ENCODE results near the gene CTAGE1. TPM values are rescaled to one million over a fixed set of nuclear protein-coding genes. Genes with fewer than 3 reads are reported as not detected.
A peak's percentile ranks its signal among the peaks of the same experiment; 100 is the strongest.

The CTAGE1 gene
- polyA plus RNA-seq, 5 donors = 0.04 to 0.08 TPM; not detected in 3

- peak; percentile 58 to 65 for DNase-seq
Observed at GRCh38 chr18:22391407-22392345, 26.0 kb downstream of the CTAGE1 start.

- no peak for DNase-seq
Observed at GRCh38 chr18:22387787-22388186, 29.9 kb downstream of the CTAGE1 start.

GRCh38 chr18:22387364-22387763, 30.4 kb downstream of the CTAGE1 start:
- no peak for DNase-seq

- no peak for DNase-seq
Observed at GRCh38 chr18:22385718-22386117, 32.0 kb downstream of the CTAGE1 start.

- no peak for DNase-seq
Observed at GRCh38 chr18:22378672-22379282, 38.9 kb downstream of the CTAGE1 start.

GRCh38 chr18:22377769-22378168, 39.9 kb downstream of the CTAGE1 start:
- DNase-seq = no peak

GRCh38 chr18:22370414-22370813, 47.3 kb downstream of the CTAGE1 start:
- no peak for DNase-seq

- DNase-seq = no peak
Observed at GRCh38 chr18:22368021-22368420, 49.7 kb downstream of the CTAGE1 start.

GRCh38 chr18:22367303-22367702, 50.4 kb downstream of the CTAGE1 start:
- no peak for DNase-seq

GRCh38 chr18:22363867-22364463, 53.8 kb downstream of the CTAGE1 start:
- no peak for DNase-seq

Other genes starting within 250 kb of the CTAGE1 start
- 10 to 100 TPM; 47.7 to 61.5 (median 61.1) TPM for gene GATA6, start 248.3 kb downstream of the CTAGE1 start, polyA plus RNA-seq (ENCODE audit: insufficient read depth in 1 of 5, insufficient read length in 5 of 5, low replicate concordance in 1 of 5)